C4-2B (cell line): ENCODE measurements around the gene CTNNBL1.

ENCODE experiments used
- CTCF ChIP-seq: fragments of 450-650 bp; conservative IDR thresholded peaks from 2 replicates; pipeline ENCODE4 v1.5.1; 2017; ENCODE audit warnings: mild to moderate bottlenecking
- ZFX ChIP-seq: fragments of 450-650 bp; IDR thresholded peaks from 2 replicates; pipeline ENCODE4 v1.6.1; 2017

GRCh38 chr20:37914672-37915433 lies 221.0 kb downstream of the CTNNBL1 start:
- no peak for TF ChIP-seq CTCF
- TF ChIP-seq ZFX: no peak
